ENCODE measurements around the gene DRC7. TPM values are rescaled to one million over a fixed set of nuclear protein-coding genes. Genes with fewer than 3 reads are reported as not detected.
"Not testable (repeated sequence)": the region's sequence is repeated elsewhere in the genome, so short reads cannot be mapped to it uniquely, and the experiment has no call there.

The DRC7 gene
- total and polyA plus RNA-seq, 2 experiments from 2014 or later: not detected

DNA sequence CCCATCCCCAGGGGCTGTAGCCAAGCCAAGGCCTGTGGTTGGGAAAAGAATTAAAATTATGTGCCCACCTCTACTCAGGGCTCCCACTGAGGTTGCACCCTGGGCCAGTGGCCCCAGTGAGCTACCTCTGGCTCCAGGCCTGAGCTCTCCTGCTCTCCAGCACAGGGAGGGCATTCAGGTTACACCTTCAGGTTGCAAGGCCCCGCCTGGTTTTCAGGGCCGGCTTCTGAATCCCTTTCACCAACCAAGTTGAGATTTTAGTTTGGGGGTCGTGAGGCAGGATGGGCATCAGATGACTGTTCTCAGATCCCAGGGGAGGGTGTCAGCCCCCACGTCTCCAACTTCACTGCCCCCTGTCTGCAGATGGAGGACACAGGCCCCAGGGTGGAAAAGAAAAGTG, 33.0 kb downstream of the DRC7 start:
- Histone ChIP-seq H3F3A (ENCODE audit: insufficient read depth) (peaks cover 11% of the 10 kb centered on the region), H3K4me1 (ENCODE audit: insufficient read depth) (peaks cover 8% of the 10 kb centered on the region)
- DNase-seq: no peak

DNA sequence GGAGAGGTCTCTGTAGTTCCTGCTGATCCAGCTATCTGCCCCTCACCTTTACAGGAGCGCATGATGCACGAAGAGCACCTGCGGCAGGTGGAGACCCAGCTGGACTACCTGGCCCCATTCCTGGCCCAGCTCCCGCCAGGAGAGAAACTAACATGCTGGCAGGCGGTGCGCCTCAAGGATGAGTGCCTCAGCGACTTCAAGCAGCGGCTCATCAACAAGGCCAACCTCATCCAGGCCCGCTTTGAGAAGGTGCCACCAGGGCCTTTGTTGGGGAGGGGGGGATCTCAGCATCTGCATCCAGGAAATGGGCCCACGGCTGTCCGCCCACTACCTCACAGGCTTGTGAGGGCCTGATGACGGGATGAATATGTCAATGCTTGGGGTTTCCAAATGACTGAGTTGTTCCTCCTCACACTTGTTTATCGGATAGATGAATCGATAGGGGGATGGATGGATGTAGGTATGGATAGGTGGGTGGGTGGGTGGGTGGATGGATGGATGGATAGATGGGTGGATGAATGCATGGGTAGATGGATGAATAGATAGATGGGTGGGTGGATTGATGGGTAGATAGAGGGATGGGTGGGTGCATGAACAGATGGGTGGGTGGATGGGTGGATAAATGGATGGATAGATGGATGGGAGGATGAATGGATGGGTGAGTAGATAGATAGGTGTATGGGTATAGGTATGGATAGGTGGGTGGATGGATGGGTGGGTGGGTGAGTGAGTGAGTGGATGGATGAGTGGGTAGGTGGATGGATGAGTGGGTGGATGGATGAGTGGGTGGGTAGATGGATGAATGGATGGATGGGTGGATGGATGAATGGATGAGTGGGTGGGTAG, 34.0 kb downstream of the DRC7 start:
- DNase-seq: no peak
- 93 to 95% methylated on average over 14 of the region's 14 CpGs for WGBS, 2 experiments (ENCODE audit: low coverage in 1 of 2, low lambda C conversion rate in 2 of 2, missing lambda C conversion rate in 2 of 2)
- Histone ChIP-seq H3K9me2 (ENCODE audit: insufficient read depth) (no peaks in the 10 kb centered on the region), H3K27ac (no peak overlapping the region), H3K36me3 (ENCODE audit: low read depth) (no peaks in the 10 kb centered on the region), H2AFZ (no peak overlapping the region), H4K20me1 (ENCODE audit: insufficient read depth) (no peaks in the 10 kb centered on the region), H3K9me3 (ENCODE audit: low read depth) (no peaks in the 10 kb centered on the region), H3K27me3 (replicated peaks; ENCODE audit: insufficient read depth) (no peaks in the 10 kb centered on the region), H3K9ac (no peak overlapping the region), H3K4me2 (ENCODE audit: unreplicated experiment) (no peak overlapping the region), H3K4me3 (no peak overlapping the region), H3K79me2 (ENCODE audit: insufficient read depth) (no peaks in the 10 kb centered on the region), H3F3A (ENCODE audit: insufficient read depth) (peaks cover 20% of the 10 kb centered on the region), H3K4me1 (ENCODE audit: insufficient read depth) (peaks cover 8% of the 10 kb centered on the region)
- in situ Hi-C loops (cut with MboI): no loop called here
- TF ChIP-seq EZH2 (IDR thresholded peaks at IDR 0.05; ENCODE audit: insufficient read depth, poor library complexity, severe bottlenecking): no peak
- no peak for TF ChIP-seq EZH2phosphoT487 (IDR thresholded peaks at IDR 0.05; ENCODE audit: insufficient read depth, low read depth)

More for the DNA sequence above, 33.0 kb downstream of the DRC7 start:
- no peak overlapping the region for H3K27ac ChIP-seq
- H3K36me3 ChIP-seq (ENCODE audit: low read depth): no peaks in the 10 kb centered on the region
- H3K9ac ChIP-seq: no peak overlapping the region
- H4K20me1 ChIP-seq (ENCODE audit: insufficient read depth): no peaks in the 10 kb centered on the region
- H2AFZ ChIP-seq: no peak overlapping the region
- H3K4me3 ChIP-seq: no peak overlapping the region
- no peak overlapping the region for H3K4me2 ChIP-seq (ENCODE audit: unreplicated experiment)
- TF ChIP-seq EZH2 (IDR thresholded peaks at IDR 0.05; ENCODE audit: insufficient read depth, poor library complexity, severe bottlenecking) (no peak), EZH2phosphoT487 (IDR thresholded peaks at IDR 0.05; ENCODE audit: insufficient read depth, low read depth) (no peak)
- in situ Hi-C loops (cut with MboI): no loop called here
- no peaks in the 10 kb centered on the region for H3K9me3 ChIP-seq (ENCODE audit: low read depth)
- H3K79me2 ChIP-seq (ENCODE audit: insufficient read depth): no peaks in the 10 kb centered on the region
- H3K27me3 ChIP-seq (replicated peaks; ENCODE audit: insufficient read depth): no peaks in the 10 kb centered on the region
- H3K9me2 ChIP-seq (ENCODE audit: insufficient read depth): no peaks in the 10 kb centered on the region
- 65 to 67% methylated on average over 4 of the region's 4 CpGs for WGBS, 2 experiments (ENCODE audit: low coverage in 1 of 2, low lambda C conversion rate in 2 of 2, missing lambda C conversion rate in 2 of 2)

DNA sequence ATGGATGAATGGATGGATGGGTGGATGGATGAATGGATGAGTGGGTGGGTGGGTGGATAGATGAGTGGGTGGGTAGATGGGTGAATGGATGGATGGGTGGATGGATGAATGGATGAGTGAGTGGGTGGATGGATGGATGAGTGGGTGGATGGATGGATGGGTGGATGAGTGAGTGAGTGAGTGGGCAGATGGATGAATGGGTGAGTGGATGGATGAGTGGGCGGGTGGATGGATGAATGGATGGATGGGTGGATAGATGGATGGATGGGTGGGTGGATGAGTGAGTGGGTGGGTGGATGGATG, 34.5 kb downstream of the DRC7 start:
- TF ChIP-seq EZH2phosphoT487 (IDR thresholded peaks at IDR 0.05; ENCODE audit: insufficient read depth, low read depth) (no peak), EZH2 (IDR thresholded peaks at IDR 0.05; ENCODE audit: insufficient read depth, poor library complexity, severe bottlenecking) (no peak)
- no peaks in the 10 kb centered on the region for H3K36me3 ChIP-seq (ENCODE audit: low read depth)

GRCh38 chr16:57729852-57730251, 35.2 kb downstream of the DRC7 start:
- H3K4me2 ChIP-seq (ENCODE audit: unreplicated experiment); H3K4me3 ChIP-seq; H3K9ac ChIP-seq; H3K9me3 ChIP-seq (ENCODE audit: low read depth); DNase-seq; H3K27me3 ChIP-seq (replicated peaks; ENCODE audit: insufficient read depth); H3K79me2 ChIP-seq (ENCODE audit: insufficient read depth); H3K36me3 ChIP-seq (ENCODE audit: low read depth); H2AFZ ChIP-seq; H3K27ac ChIP-seq; H3K9me2 ChIP-seq (ENCODE audit: insufficient read depth); H4K20me1 ChIP-seq (ENCODE audit: insufficient read depth); in situ Hi-C loops (cut with MboI): not testable (repeated sequence)
- Histone ChIP-seq H3F3A (ENCODE audit: insufficient read depth) (peaks cover 21% of the 10 kb centered on the region), H3K4me1 (ENCODE audit: insufficient read depth) (peaks cover 13% of the 10 kb centered on the region)
- 87% methylated on average over 6 of the region's 6 CpGs; no CpG with 5 or more reads in 1 of the 2 experiments for WGBS, 2 experiments (ENCODE audit: low coverage in 1 of 2, low lambda C conversion rate in 2 of 2, missing lambda C conversion rate in 2 of 2)

More for the DNA sequence above, 34.5 kb downstream of the DRC7 start:
- no peak for DNase-seq
- no peaks in the 10 kb centered on the region for H4K20me1 ChIP-seq (ENCODE audit: insufficient read depth)
- WGBS, 2 experiments (ENCODE audit: low coverage in 1 of 2, low lambda C conversion rate in 2 of 2, missing lambda C conversion rate in 2 of 2): 39% methylated on average over 1 of the region's 1 CpG; no CpG with 5 or more reads in 1 of the 2 experiments
- H3K4me3 ChIP-seq: no peak overlapping the region
- H3K79me2 ChIP-seq (ENCODE audit: insufficient read depth): no peaks in the 10 kb centered on the region
- no peak overlapping the region for H2AFZ ChIP-seq
- in situ Hi-C loops (cut with MboI): no loop called here
- H3F3A ChIP-seq (ENCODE audit: insufficient read depth): peaks cover 21% of the 10 kb centered on the region
- no peak overlapping the region for H3K9ac ChIP-seq
- peaks cover 8% of the 10 kb centered on the region for H3K4me1 ChIP-seq (ENCODE audit: insufficient read depth)
- H3K9me3 ChIP-seq (ENCODE audit: low read depth): no peaks in the 10 kb centered on the region
- H3K27me3 ChIP-seq (replicated peaks; ENCODE audit: insufficient read depth): no peaks in the 10 kb centered on the region
- no peak overlapping the region for H3K4me2 ChIP-seq (ENCODE audit: unreplicated experiment)
- no peak overlapping the region for H3K27ac ChIP-seq
- H3K9me2 ChIP-seq (ENCODE audit: insufficient read depth): no peaks in the 10 kb centered on the region

All from GM23248 (cell line).